Neural cell (in vitro differentiated cells): Measurements from ENCODE around the gene TPSD1. TPM values are rescaled to one million over a fixed set of nuclear protein-coding genes. Genes with fewer than 3 reads are reported as not detected.

Experiments
- H2AFZ ChIP-seq: fragments of 200-600, 300-800 bp; sonication (generic), shearing (Covaris generic); 2 replicates; pipeline ENCODE4 v1.6.0; 2014; ENCODE audit warnings: low read depth, mild to moderate bottlenecking, antibody characterized with exemption, low read length, moderate library complexity
- H3F3A ChIP-seq: fragments of 200-600 bp; shearing (Covaris generic); 2 replicates; pipeline ENCODE4 v1.6.1; 2016; ENCODE audit warnings: mild to moderate bottlenecking, moderate library complexity, mixed read lengths, antibody characterized with exemption, low read length; ENCODE audit not compliant: insufficient read depth, poor library complexity, severe bottlenecking
- H3K27ac ChIP-seq: fragments of 200-600, 300-800 bp; sonication (generic), shearing (Covaris generic); 2 replicates; pipeline ENCODE4 v1.5.1; 2014; ENCODE audit warnings: mild to moderate bottlenecking, low read length, moderate library complexity
- H3K27me3 ChIP-seq: fragments of 300-800, 200-600 bp; sonication (generic), shearing (Covaris generic); 2 replicates; pipeline ENCODE4 v1.6.0; 2014; ENCODE audit warnings: mild to moderate bottlenecking, low read depth, low read length, moderate library complexity; ENCODE audit not compliant: insufficient read depth
- H3K36me3 ChIP-seq: fragments of 300-800, 200-600 bp; sonication (generic), shearing (Covaris generic); 2 replicates; pipeline ENCODE4 v1.5.1; 2014; ENCODE audit warnings: mild to moderate bottlenecking, antibody characterized with exemption, low read length, moderate library complexity; ENCODE audit not compliant: insufficient read depth
- H3K4me2 ChIP-seq: fragments of 300-800, 200-600 bp; sonication (generic), shearing (Covaris generic); 2 replicates; pipeline ENCODE4 v1.6.0; 2014; ENCODE audit warnings: mild to moderate bottlenecking, low read length
- H3K4me3 ChIP-seq: fragments of 300-800, 200-600 bp; sonication (generic), shearing (Covaris generic); 2 replicates; pipeline ENCODE4 v1.5.1; 2014; ENCODE audit warnings: mild to moderate bottlenecking, low read length, moderate library complexity
- H3K79me2 ChIP-seq: fragments of 200-600 bp; shearing (Covaris generic); replicated peaks from 2 replicates; pipeline ENCODE4 v1.6.0; 2014; ENCODE audit warnings: mild to moderate bottlenecking, low read length, moderate library complexity; ENCODE audit not compliant: insufficient read depth
- H3K9ac ChIP-seq: fragments of 300-800, 200-600 bp; sonication (generic), shearing (Covaris generic); 2 replicates; pipeline ENCODE4 v1.6.1; 2016; ENCODE audit warnings: mild to moderate bottlenecking, low read length, mixed read lengths
- H3K9me2 ChIP-seq: fragments of 200-600 bp; shearing (Covaris generic); 2 replicates; pipeline ENCODE4 v1.6.1; 2016; ENCODE audit warnings: mild to moderate bottlenecking, low read length, mixed read lengths; ENCODE audit not compliant: insufficient read depth
- H3K9me3 ChIP-seq: fragments of 200-600, 300-800 bp; sonication (generic), shearing (Covaris generic); 2 replicates; pipeline ENCODE4 v1.6.1; 2016; ENCODE audit warnings: mild to moderate bottlenecking, mixed run types, low read length, moderate library complexity, mixed read lengths
- H4K20me1 ChIP-seq: fragments of 200-600 bp; shearing (Covaris generic); 2 replicates; pipeline ENCODE4 v1.6.1; 2016; ENCODE audit warnings: mild to moderate bottlenecking, mixed run types; ENCODE audit not compliant: insufficient read depth
- CTCF ChIP-seq: fragments of 450-650 bp; IDR thresholded peaks from 2 replicates; pipeline ENCODE4 v1.5.1; 2014; ENCODE audit warnings: antibody characterized with exemption, mild to moderate bottlenecking, moderate library complexity; ENCODE audit not compliant: poor library complexity, severe bottlenecking
- EP300 ChIP-seq: fragments of 450-650 bp; conservative IDR thresholded peaks from 2 replicates; pipeline ENCODE4 v1.6.1; 2014; ENCODE audit warnings: antibody characterized with exemption, mild to moderate bottlenecking, moderate library complexity; ENCODE audit not compliant: poor library complexity, severe bottlenecking
- EZH2 ChIP-seq: fragments of 200-600, 300-800 bp; shearing (Covaris generic), sonication (generic); IDR thresholded peaks from 2 replicates; pipeline ENCODE4 v1.6.1; 2014; ENCODE audit warnings: antibody characterized with exemption, low read length, borderline replicate concordance, mild to moderate bottlenecking; ENCODE audit not compliant: insufficient read depth, poor library complexity, severe bottlenecking
- MXI1 ChIP-seq: fragments of 450-650 bp; conservative IDR thresholded peaks from 2 replicates; pipeline ENCODE4 v1.6.1; 2014; ENCODE audit warnings: antibody characterized with exemption, mild to moderate bottlenecking; ENCODE audit not compliant: poor library complexity, severe bottlenecking
- POLR2AphosphoS5 ChIP-seq: IDR thresholded peaks from 2 replicates; pipeline ENCODE4 v1.6.1; 2012
- RAD21 ChIP-seq: fragments of 450-650 bp; conservative IDR thresholded peaks from 2 replicates; pipeline ENCODE4 v1.6.1; 2014; ENCODE audit warnings: antibody characterized with exemption, mild to moderate bottlenecking, moderate library complexity
- SMC3 ChIP-seq: fragments of 450-650 bp; conservative IDR thresholded peaks from 2 replicates; pipeline ENCODE4 v1.6.1; 2014; ENCODE audit warnings: antibody characterized with exemption, mild to moderate bottlenecking, moderate library complexity; ENCODE audit not compliant: poor library complexity
- TAF1 ChIP-seq: IDR thresholded peaks from 2 replicates; pipeline ENCODE4 v1.6.1; 2012; ENCODE audit warnings: low read depth
- polyA plus RNA-seq: library from polyadenylated mRNA; depleted of rRNA; stranded (reverse); fragments of >200 nt; gene quantifications from 2 replicates; pipeline ENCODE4 v1.2.3, GENCODE V29; 2014
- TF ChIP-seq, protein P1 (sequence below): IDR thresholded peaks from 2 replicates; pipeline ENCODE4 v1.6.1; 2012; ENCODE audit warnings: borderline replicate concordance

Gene TPSD1
- polyA plus RNA-seq, 1 donor from 2014 or later = not detected

DNA sequence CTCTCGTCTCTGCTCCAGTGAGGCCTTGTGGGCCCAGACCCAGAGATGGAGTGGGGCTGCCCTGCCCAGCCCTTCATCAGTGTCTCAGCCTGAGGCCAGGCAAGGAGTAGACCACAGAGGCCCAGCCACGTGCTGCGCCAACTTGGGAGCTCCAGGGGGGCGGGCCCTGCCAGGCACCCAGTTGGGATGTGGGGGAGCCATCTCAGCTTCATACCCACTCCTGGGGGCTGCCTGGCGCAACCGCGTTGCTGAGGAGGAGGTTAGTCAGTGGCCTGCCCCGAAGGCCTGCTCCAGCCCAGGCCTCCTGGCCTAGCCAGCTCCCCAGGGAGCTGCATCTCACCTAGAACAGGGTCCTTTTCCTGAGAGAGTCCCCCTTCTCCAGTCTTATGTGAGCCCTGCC is 42.6 kb upstream of the TPSD1 start:
- Histone ChIP-seq H2AFZ (no peak overlapping the region), H3K4me3 (no peak overlapping the region), H3K36me3 (no peaks in the 10 kb centered on the region), H3K9me3 (no peaks in the 10 kb centered on the region), H3K79me2 (no peaks in the 10 kb centered on the region), H4K20me1 (no peaks in the 10 kb centered on the region), H3K9me2 (no peaks in the 10 kb centered on the region), H3K9ac (no peak overlapping the region), H3K27ac (no peak overlapping the region), H3K4me2 (no peak overlapping the region), H3F3A (no peaks in the 10 kb centered on the region), H3K27me3 (no peaks in the 10 kb centered on the region)
- no peak for TF ChIP-seq MXI1
- no peak for TF ChIP-seq POLR2AphosphoS5

DNA sequence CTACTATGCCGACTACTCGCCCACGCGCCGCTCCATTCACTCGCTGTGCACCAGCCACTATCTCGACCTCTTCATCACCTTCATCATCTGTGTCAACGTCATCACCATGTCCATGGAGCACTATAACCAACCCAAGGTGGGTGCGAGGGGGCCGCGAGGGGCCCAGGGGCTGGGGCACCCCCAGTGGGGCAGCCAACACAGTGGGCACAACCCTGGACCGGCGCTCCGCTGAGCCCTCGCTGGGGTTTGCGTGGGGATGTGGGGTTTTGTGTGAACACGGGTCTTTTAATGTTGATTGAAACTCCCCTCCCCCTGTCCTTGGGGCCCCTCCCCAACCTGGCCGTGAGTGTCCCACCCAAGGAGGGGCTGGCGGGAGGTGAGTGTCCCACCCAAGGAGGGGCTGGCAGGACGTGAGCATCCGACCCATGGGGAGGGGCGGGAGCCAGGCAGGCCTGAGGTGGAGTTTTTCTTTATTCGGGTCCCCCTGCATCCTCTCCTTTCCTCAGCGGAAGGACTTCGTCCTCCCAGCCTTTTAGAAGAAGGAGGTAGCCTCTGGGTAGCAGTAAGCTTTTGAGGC is 42.0 kb upstream of the TPSD1 start:
- no peak overlapping the region for H3K4me2 ChIP-seq
- no peak overlapping the region for H3K27ac ChIP-seq
- no peak overlapping the region for H2AFZ ChIP-seq
- no peaks in the 10 kb centered on the region for H3K27me3 ChIP-seq
- no peak overlapping the region for H3K9ac ChIP-seq
- no peaks in the 10 kb centered on the region for H3K9me3 ChIP-seq
- TF ChIP-seq, protein P1, sequence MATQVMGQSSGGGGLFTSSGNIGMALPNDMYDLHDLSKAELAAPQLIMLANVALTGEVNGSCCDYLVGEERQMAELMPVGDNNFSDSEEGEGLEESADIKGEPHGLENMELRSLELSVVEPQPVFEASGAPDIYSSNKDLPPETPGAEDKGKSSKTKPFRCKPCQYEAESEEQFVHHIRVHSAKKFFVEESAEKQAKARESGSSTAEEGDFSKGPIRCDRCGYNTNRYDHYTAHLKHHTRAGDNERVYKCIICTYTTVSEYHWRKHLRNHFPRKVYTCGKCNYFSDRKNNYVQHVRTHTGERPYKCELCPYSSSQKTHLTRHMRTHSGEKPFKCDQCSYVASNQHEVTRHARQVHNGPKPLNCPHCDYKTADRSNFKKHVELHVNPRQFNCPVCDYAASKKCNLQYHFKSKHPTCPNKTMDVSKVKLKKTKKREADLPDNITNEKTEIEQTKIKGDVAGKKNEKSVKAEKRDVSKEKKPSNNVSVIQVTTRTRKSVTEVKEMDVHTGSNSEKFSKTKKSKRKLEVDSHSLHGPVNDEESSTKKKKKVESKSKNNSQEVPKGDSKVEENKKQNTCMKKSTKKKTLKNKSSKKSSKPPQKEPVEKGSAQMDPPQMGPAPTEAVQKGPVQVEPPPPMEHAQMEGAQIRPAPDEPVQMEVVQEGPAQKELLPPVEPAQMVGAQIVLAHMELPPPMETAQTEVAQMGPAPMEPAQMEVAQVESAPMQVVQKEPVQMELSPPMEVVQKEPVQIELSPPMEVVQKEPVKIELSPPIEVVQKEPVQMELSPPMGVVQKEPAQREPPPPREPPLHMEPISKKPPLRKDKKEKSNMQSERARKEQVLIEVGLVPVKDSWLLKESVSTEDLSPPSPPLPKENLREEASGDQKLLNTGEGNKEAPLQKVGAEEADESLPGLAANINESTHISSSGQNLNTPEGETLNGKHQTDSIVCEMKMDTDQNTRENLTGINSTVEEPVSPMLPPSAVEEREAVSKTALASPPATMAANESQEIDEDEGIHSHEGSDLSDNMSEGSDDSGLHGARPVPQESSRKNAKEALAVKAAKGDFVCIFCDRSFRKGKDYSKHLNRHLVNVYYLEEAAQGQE = no peak
- TF ChIP-seq EZH2 = no peak
- no peak for TF ChIP-seq CTCF
- no peak for TF ChIP-seq EP300
- TF ChIP-seq SMC3 = no peak
- TF ChIP-seq MXI1 = no peak
- TF ChIP-seq RAD21 = no peak
- no peak for TF ChIP-seq TAF1
- no peak for TF ChIP-seq POLR2AphosphoS5
- H4K20me1 ChIP-seq = no peaks in the 10 kb centered on the region
- H3K79me2 ChIP-seq = no peaks in the 10 kb centered on the region
- no peaks in the 10 kb centered on the region for H3K36me3 ChIP-seq
- H3K4me3 ChIP-seq = no peak overlapping the region
- no peaks in the 10 kb centered on the region for H3F3A ChIP-seq
- H3K9me2 ChIP-seq = no peaks in the 10 kb centered on the region

- Histone ChIP-seq H3K27ac (no peak overlapping the region), H3K4me3 (no peak overlapping the region), H3K36me3 (no peaks in the 10 kb centered on the region), H3F3A (no peaks in the 10 kb centered on the region), H4K20me1 (no peaks in the 10 kb centered on the region), H3K27me3 (no peaks in the 10 kb centered on the region), H3K9ac (no peak overlapping the region), H2AFZ (no peak overlapping the region), H3K9me2 (no peaks in the 10 kb centered on the region), H3K9me3 (no peaks in the 10 kb centered on the region), H3K4me2 (no peak overlapping the region), H3K79me2 (no peaks in the 10 kb centered on the region)
- no peak for TF ChIP-seq SMC3
- no peak for TF ChIP-seq EP300
- TF ChIP-seq EZH2 = no peak
- TF ChIP-seq, protein P1 = no peak
- TF ChIP-seq POLR2AphosphoS5 = no peak
- TF ChIP-seq CTCF = no peak
- no peak for TF ChIP-seq TAF1
- no peak for TF ChIP-seq MXI1
- TF ChIP-seq RAD21 = no peak
Measured at GRCh38 chr16:1214719-1215118, 41.1 kb upstream of the TPSD1 start.
